Measurements from ENCODE around the gene MYO18B.
A peak's percentile ranks its signal among the peaks of the same experiment; 100 is the strongest.

MYO18B gene

GRCh38 chr22:25903294-25903693 lies 161.3 kb downstream of the MYO18B start:
- TF ChIP-seq CTCF (IDR thresholded peaks at IDR 0.05; ENCODE audit: low read length) (peak; percentile 39), EZH2 (optimal IDR thresholded peaks at IDR 0.05; ENCODE audit: low read depth, low read length) (no peak)
- Histone ChIP-seq H3K27ac (ENCODE audit: low read length) (no peak overlapping the region), H3K4me1 (ENCODE audit: low read length) (no peaks in the 10 kb centered on the region), H3K4me3 (ENCODE audit: low read length) (no peak overlapping the region), H3F3A (ENCODE audit: insufficient read depth, low read length) (no peaks in the 10 kb centered on the region), H3K9me3 (replicated peaks; ENCODE audit: insufficient read depth, low read length) (no peaks in the 10 kb centered on the region), H3K9ac (ENCODE audit: low read length) (no peak overlapping the region), H3K79me2 (ENCODE audit: low read length) (no peaks in the 10 kb centered on the region), H3K9me2 (replicated peaks; ENCODE audit: insufficient read depth, low read length) (no peaks in the 10 kb centered on the region), H3K36me3 (replicated peaks; ENCODE audit: insufficient read depth, low read length) (no peaks in the 10 kb centered on the region), H4K20me1 (ENCODE audit: insufficient read depth, low read length) (no peaks in the 10 kb centered on the region), H3K4me2 (ENCODE audit: low read depth, low read length) (no peak overlapping the region), H2AFZ (ENCODE audit: low read length) (no peak overlapping the region), H3K27me3 (replicated peaks; ENCODE audit: insufficient read depth, low read length) (peaks cover 45% of the 10 kb centered on the region; the same call in 1 of the 2 replicates)
- no peak for DNase-seq

GRCh38 chr22:25908212-25908611 lies 166.2 kb downstream of the MYO18B start:
- no peaks in the 10 kb centered on the region for H3K9me2 ChIP-seq (replicated peaks; ENCODE audit: insufficient read depth, low read length)
- no peaks in the 10 kb centered on the region for H3K9me3 ChIP-seq (replicated peaks; ENCODE audit: insufficient read depth, low read length)
- peaks cover 88% of the 10 kb centered on the region for H3K27me3 ChIP-seq (replicated peaks; ENCODE audit: insufficient read depth, low read length)
- H3K36me3 ChIP-seq (replicated peaks; ENCODE audit: insufficient read depth, low read length) = no peaks in the 10 kb centered on the region
- no peak overlapping the region for H3K4me2 ChIP-seq (ENCODE audit: low read depth, low read length)
- DNase-seq = no peak
- no peak overlapping the region for H3K9ac ChIP-seq (ENCODE audit: low read length)
- H4K20me1 ChIP-seq (ENCODE audit: insufficient read depth, low read length) = no peaks in the 10 kb centered on the region
- no peak overlapping the region for H2AFZ ChIP-seq (ENCODE audit: low read length)
- TF ChIP-seq EZH2 (optimal IDR thresholded peaks at IDR 0.05; ENCODE audit: low read depth, low read length) (no peak), CTCF (IDR thresholded peaks at IDR 0.05; ENCODE audit: low read length) (no peak)
- H3K27ac ChIP-seq (ENCODE audit: low read length) = no peak overlapping the region
- no peaks in the 10 kb centered on the region for H3K4me1 ChIP-seq (ENCODE audit: low read length)
- H3K79me2 ChIP-seq (ENCODE audit: low read length) = no peaks in the 10 kb centered on the region
- H3K4me3 ChIP-seq (ENCODE audit: low read length) = no peak overlapping the region
- no peaks in the 10 kb centered on the region for H3F3A ChIP-seq (ENCODE audit: insufficient read depth, low read length)

GRCh38 chr22:25908755-25909154 lies 166.8 kb downstream of the MYO18B start:
- no peak overlapping the region for H3K4me3 ChIP-seq (ENCODE audit: low read length)

More at GRCh38 chr22:25908755-25909154, 166.8 kb downstream of the MYO18B start:
- no peaks in the 10 kb centered on the region for H3K79me2 ChIP-seq (ENCODE audit: low read length)
- H3K9me2 ChIP-seq (replicated peaks; ENCODE audit: insufficient read depth, low read length) = no peaks in the 10 kb centered on the region
- no peak overlapping the region for H3K9ac ChIP-seq (ENCODE audit: low read length)
- peaks cover 90% of the 10 kb centered on the region for H3K27me3 ChIP-seq (replicated peaks; ENCODE audit: insufficient read depth, low read length)
- H4K20me1 ChIP-seq (ENCODE audit: insufficient read depth, low read length) = no peaks in the 10 kb centered on the region
- no peaks in the 10 kb centered on the region for H3K9me3 ChIP-seq (replicated peaks; ENCODE audit: insufficient read depth, low read length)
- H2AFZ ChIP-seq (ENCODE audit: low read length) = no peak overlapping the region
- no peaks in the 10 kb centered on the region for H3F3A ChIP-seq (ENCODE audit: insufficient read depth, low read length)
- no peaks in the 10 kb centered on the region for H3K36me3 ChIP-seq (replicated peaks; ENCODE audit: insufficient read depth, low read length)
- no peak for TF ChIP-seq CTCF (IDR thresholded peaks at IDR 0.05; ENCODE audit: low read length)
- TF ChIP-seq EZH2 (optimal IDR thresholded peaks at IDR 0.05; ENCODE audit: low read depth, low read length) = no peak
- no peak for TF ChIP-seq EZH2phosphoT487 (IDR thresholded peaks at IDR 0.05; ENCODE audit: low read length)
- no peak for DNase-seq
- H3K4me2 ChIP-seq (ENCODE audit: low read depth, low read length) = no peak overlapping the region
- no peaks in the 10 kb centered on the region for H3K4me1 ChIP-seq (ENCODE audit: low read length)
- no peak overlapping the region for H3K27ac ChIP-seq (ENCODE audit: low read length)
